Measurements from ENCODE around the gene RBM39.

- TF ChIP-seq, protein P1, sequence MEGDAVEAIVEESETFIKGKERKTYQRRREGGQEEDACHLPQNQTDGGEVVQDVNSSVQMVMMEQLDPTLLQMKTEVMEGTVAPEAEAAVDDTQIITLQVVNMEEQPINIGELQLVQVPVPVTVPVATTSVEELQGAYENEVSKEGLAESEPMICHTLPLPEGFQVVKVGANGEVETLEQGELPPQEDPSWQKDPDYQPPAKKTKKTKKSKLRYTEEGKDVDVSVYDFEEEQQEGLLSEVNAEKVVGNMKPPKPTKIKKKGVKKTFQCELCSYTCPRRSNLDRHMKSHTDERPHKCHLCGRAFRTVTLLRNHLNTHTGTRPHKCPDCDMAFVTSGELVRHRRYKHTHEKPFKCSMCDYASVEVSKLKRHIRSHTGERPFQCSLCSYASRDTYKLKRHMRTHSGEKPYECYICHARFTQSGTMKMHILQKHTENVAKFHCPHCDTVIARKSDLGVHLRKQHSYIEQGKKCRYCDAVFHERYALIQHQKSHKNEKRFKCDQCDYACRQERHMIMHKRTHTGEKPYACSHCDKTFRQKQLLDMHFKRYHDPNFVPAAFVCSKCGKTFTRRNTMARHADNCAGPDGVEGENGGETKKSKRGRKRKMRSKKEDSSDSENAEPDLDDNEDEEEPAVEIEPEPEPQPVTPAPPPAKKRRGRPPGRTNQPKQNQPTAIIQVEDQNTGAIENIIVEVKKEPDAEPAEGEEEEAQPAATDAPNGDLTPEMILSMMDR (IDR thresholded peaks at IDR 0.05), result no peak
- no peak for TF ChIP-seq POLR2A (IDR thresholded peaks at IDR 0.05)
Measured at GRCh38 chr20:35661908-35662307, 80.2 kb downstream of the RBM39 start.
